GM23338 (cell line): Measurements from ENCODE around the gene EXOC7. TPM values are rescaled to one million over a fixed set of nuclear protein-coding genes. Genes with fewer than 3 reads are reported as not detected.

ENCODE experiments used
- ATAC-seq: fragments of 200-7000 bp; cut with Tn5 transposase; 3 replicates; pipeline ENCODE4 v1.9.1; 2020
- DNase-seq: peaks from one replicate; pipeline ENCODE4 v3.0.0-alpha.2; 2015; ENCODE audit warnings: low spot score
- H2AFZ ChIP-seq: fragments of 200-600 bp; sonication (generic); 2 replicates; pipeline ENCODE4 v1.8.0; 2016; ENCODE audit warnings: antibody characterized with exemption, mild to moderate bottlenecking, moderate library complexity
- H3F3A ChIP-seq: fragments of 200-600 bp; sonication (generic); replicated peaks from 2 replicates; pipeline ENCODE4 v1.8.0; 2017; ENCODE audit warnings: antibody characterized with exemption, mixed run types, low read depth
- H3K27ac ChIP-seq: fragments of 200-600 bp; sonication (generic); 2 replicates; pipeline ENCODE4 v1.6.1; 2016; ENCODE audit warnings: low read depth
- H3K27me3 ChIP-seq: fragments of 200-600 bp; sonication (generic); 2 replicates; pipeline ENCODE4 v1.8.0; 2016; ENCODE audit warnings: mild to moderate bottlenecking, mixed run types, moderate library complexity; ENCODE audit not compliant: insufficient read depth
- H3K36me3 ChIP-seq: fragments of 200-600 bp; sonication (generic); 2 replicates; pipeline ENCODE4 v1.8.0; 2016; ENCODE audit warnings: mild to moderate bottlenecking; ENCODE audit not compliant: insufficient read depth
- H3K4me1 ChIP-seq: fragments of 200-600 bp; sonication (generic); 2 replicates; pipeline ENCODE4 v1.8.0; 2016; ENCODE audit warnings: mild to moderate bottlenecking, moderate library complexity; ENCODE audit not compliant: insufficient read depth
- H3K4me2 ChIP-seq: fragments of 200-600 bp; sonication (generic); 2 replicates; pipeline ENCODE4 v1.7.1; 2017; ENCODE audit warnings: mixed run types
- H3K4me3 ChIP-seq: fragments of 200-600 bp; sonication (generic); 2 replicates; pipeline ENCODE4 v1.6.1; 2016; ENCODE audit warnings: mixed run types
- H3K79me2 ChIP-seq: fragments of 200-600 bp; sonication (generic); replicated peaks from 2 replicates; pipeline ENCODE4 v1.8.0; 2017; ENCODE audit warnings: mild to moderate bottlenecking; ENCODE audit not compliant: insufficient read depth
- H3K9me2 ChIP-seq: fragments of 200-600 bp; sonication (generic); 2 replicates; pipeline ENCODE4 v1.8.0; 2017; ENCODE audit not compliant: insufficient read depth
- H4K20me1 ChIP-seq: fragments of 200-600 bp; sonication (generic); replicated peaks from 2 replicates; pipeline ENCODE4 v1.8.0; 2017; ENCODE audit warnings: mild to moderate bottlenecking; ENCODE audit not compliant: insufficient read depth
- H3K27ac Mint-ChIP-seq: 2 replicates; pipeline ENCODE4 v1.8.0; 2020; ENCODE audit warnings: inconsistent platforms, mild to moderate bottlenecking, moderate library complexity, mixed read lengths
- H3K27me3 Mint-ChIP-seq: 3 replicates; pipeline ENCODE4 v1.8.0; 2022; ENCODE audit warnings: low read depth, mild to moderate bottlenecking, moderate library complexity, mixed read lengths, inconsistent platforms; ENCODE audit not compliant: insufficient read depth, poor library complexity
- H3K36me3 Mint-ChIP-seq: 3 replicates; pipeline ENCODE4 v1.8.0; 2021; ENCODE audit warnings: low read depth, mild to moderate bottlenecking, inconsistent platforms, moderate library complexity, mixed read lengths
- H3K4me1 Mint-ChIP-seq: 3 replicates; pipeline ENCODE4 v1.8.0; 2020; ENCODE audit warnings: mild to moderate bottlenecking, inconsistent platforms, mixed read lengths
- H3K4me3 Mint-ChIP-seq: 3 replicates; pipeline ENCODE4 v1.8.0; 2021; ENCODE audit warnings: moderate library complexity, mild to moderate bottlenecking, inconsistent platforms, mixed read lengths
- H3K9me3 Mint-ChIP-seq: 3 replicates; pipeline ENCODE4 v1.8.0; 2020; ENCODE audit warnings: moderate library complexity, mild to moderate bottlenecking, inconsistent platforms, mixed read lengths
- ETS1 ChIP-seq: IDR thresholded peaks from 2 replicates; pipeline ENCODE4 v1.6.1; 2016; ENCODE audit warnings: antibody characterized with exemption
- EZH2 ChIP-seq: fragments of 200-600 bp; sonication (generic); IDR thresholded peaks from one replicate; pipeline ENCODE4 v1.8.0; 2017; ENCODE audit warnings: antibody characterized with exemption, mild to moderate bottlenecking, low read depth; ENCODE audit not compliant: unreplicated experiment
- EZH2phosphoT487 ChIP-seq: fragments of 200-600 bp; sonication (generic); IDR thresholded peaks from one replicate; pipeline ENCODE4 v1.8.1; 2018; ENCODE audit warnings: antibody characterized with exemption; ENCODE audit not compliant: unreplicated experiment
- NANOG ChIP-seq: IDR thresholded peaks from 2 replicates; pipeline ENCODE4 v1.6.1; 2016; ENCODE audit warnings: antibody characterized with exemption, borderline replicate concordance
- POLR2AphosphoS5 ChIP-seq: IDR thresholded peaks from 2 replicates; pipeline ENCODE4 v1.6.1; 2016; ENCODE audit warnings: antibody characterized with exemption, low read depth
- STAT1 ChIP-seq: IDR thresholded peaks from one replicate; pipeline ENCODE4 v1.6.1; 2016; ENCODE audit warnings: antibody characterized with exemption; ENCODE audit not compliant: unreplicated experiment
- ZNF331 ChIP-seq: fragments of 250-450 bp; sonication (Bioruptor Pico); IDR thresholded peaks from 2 replicates; pipeline ENCODE4 v1.5.0; 2020; ENCODE audit warnings: low read depth, mild to moderate bottlenecking, moderate library complexity
- polyA plus RNA-seq: library from polyadenylated mRNA; unstranded; fragments of >200 nt; fragmentation: Nextera tagmentation; extraction: Ambion mirVana; gene quantifications from 2 replicates; pipeline ENCODE4 v1.2.1, GENCODE V29; 2016
- total RNA-seq: library from RNA; depleted of rRNA; stranded (reverse); fragments of >200 nt; shearing (Covaris generic); gene quantifications from 2 replicates; pipeline ENCODE4 v1.2.3, GENCODE V29; 2014
- TF ChIP-seq, protein P1 (sequence below), 2 experiments: fragments of 200-600 bp in 1 of 2; sonication (generic) in 1 of 2; conservative IDR thresholded peaks; 2 replicates each; pipeline versions ENCODE4 v1.5.1 to v1.6.1; 2016 to 2017; ENCODE audit warnings: antibody characterized with exemption in 2 of 2, low read depth in 2 of 2, mild to moderate bottlenecking in 2 of 2, moderate library complexity in 1 of 2
- TF ChIP-seq, protein P2 (sequence below): IDR thresholded peaks from one replicate; pipeline ENCODE4 v1.6.1; 2018; ENCODE audit warnings: antibody characterized with exemption; ENCODE audit not compliant: unreplicated experiment

The EXOC7 gene
- total and polyA plus RNA-seq, 2 experiments from 2014 or later, result 75.4 to 77.4 TPM

DNA sequence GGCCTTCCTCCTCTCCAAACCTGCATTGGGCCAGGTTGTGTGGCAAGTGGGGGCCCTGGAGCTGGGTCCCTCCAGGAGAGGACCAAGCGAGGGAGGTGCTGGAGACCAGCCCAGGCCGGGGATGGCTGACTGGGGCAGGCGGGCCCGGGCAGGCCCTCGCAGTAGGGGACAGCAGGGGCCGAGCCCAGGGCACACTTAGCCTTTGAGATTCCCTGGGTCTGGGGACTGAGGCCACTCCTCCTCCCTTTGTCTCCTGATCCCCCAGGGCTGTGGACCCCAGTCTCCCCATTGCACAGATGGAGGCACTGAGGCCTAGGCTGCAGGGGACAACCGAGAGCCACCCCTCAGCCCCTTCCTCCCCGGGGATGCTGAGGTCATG lies 32.2 kb upstream of the EXOC7 start:
- Histone ChIP-seq H3K36me3 (no peaks in the 10 kb centered on the region), H3K27ac (peak overlapping the region; percentile 93; the same call in 1 of the 2 replicates), H2AFZ (no peak overlapping the region), H3K9me2 (no peaks in the 10 kb centered on the region), H3K27me3 (peaks cover 81% of the 10 kb centered on the region), H3K4me2 (peak overlapping the region; percentile 91), H3K79me2 (no peaks in the 10 kb centered on the region), H3K4me1 (peaks cover 84% of the 10 kb centered on the region), H4K20me1 (no peaks in the 10 kb centered on the region), H3F3A (peaks cover 32% of the 10 kb centered on the region), H3K4me3 (peak overlapping the region; percentile 85)
- Mint-ChIP-seq H3K27ac (no peak overlapping the region), H3K27me3 (peaks cover 68% of the 10 kb centered on the region), H3K4me3 (peak overlapping the region; percentile 63; the same call in 2 of the 3 replicates), H3K36me3 (no peaks in the 10 kb centered on the region), H3K4me1 (peaks cover 67% of the 10 kb centered on the region), H3K9me3 (no peaks in the 10 kb centered on the region; the same call in 2 of the 3 replicates)
- peak; percentile 33 for TF ChIP-seq EZH2
- TF ChIP-seq, protein P1, sequence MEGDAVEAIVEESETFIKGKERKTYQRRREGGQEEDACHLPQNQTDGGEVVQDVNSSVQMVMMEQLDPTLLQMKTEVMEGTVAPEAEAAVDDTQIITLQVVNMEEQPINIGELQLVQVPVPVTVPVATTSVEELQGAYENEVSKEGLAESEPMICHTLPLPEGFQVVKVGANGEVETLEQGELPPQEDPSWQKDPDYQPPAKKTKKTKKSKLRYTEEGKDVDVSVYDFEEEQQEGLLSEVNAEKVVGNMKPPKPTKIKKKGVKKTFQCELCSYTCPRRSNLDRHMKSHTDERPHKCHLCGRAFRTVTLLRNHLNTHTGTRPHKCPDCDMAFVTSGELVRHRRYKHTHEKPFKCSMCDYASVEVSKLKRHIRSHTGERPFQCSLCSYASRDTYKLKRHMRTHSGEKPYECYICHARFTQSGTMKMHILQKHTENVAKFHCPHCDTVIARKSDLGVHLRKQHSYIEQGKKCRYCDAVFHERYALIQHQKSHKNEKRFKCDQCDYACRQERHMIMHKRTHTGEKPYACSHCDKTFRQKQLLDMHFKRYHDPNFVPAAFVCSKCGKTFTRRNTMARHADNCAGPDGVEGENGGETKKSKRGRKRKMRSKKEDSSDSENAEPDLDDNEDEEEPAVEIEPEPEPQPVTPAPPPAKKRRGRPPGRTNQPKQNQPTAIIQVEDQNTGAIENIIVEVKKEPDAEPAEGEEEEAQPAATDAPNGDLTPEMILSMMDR (conservative IDR thresholded peaks at IDR 0.05; ENCODE audit: low read depth in 2 of 2), result no peak
- ATAC-seq (peak; percentile 0; the same call in 1 of the 3 replicates), DNase-seq (peak; percentile 46)

DNA sequence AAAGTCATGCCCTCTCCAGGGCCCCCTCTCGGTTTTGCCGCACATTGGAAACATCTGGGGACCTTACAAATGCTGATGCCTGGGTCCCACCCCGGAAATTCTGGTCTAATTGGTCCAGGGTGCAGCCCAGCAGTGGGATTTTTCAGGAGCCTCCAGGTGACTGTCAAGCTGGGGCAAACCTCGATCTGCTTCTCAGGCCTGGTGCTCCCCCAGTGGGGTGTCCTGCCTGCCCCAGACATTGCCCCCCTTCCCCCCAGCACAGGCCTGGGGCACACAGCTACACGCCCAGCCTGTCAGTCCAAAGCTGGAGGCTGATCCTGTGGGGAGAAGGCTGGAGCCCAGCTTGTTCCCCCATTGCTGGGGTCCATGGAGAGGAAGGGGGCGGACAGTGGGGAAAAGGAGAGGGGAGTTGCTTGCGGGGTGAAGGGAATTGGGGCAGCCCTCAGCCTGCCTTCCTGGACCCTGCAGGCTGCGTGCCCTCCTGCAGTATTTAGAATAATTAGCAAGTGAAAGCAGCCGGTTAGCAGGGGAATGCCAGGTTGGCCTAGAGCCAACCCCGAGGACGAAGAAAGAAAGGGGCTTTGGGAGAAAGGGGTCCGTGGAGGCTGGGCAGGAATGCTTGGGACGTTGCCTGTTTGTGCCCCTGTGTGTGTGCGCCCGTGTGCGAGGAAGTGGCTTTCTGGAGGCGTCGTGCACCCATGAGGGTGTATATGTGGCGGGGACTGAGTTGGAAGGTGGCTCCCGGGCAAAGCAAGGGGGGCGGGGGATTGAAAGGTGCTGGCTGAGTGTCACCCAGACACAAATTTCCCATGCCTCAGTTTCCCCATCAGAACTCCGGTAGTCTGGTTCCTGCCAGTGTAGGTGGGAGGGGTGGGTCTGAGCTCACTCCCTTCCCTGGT lies 31.6 kb upstream of the EXOC7 start:
- Histone ChIP-seq H3K36me3 (no peaks in the 10 kb centered on the region), H3F3A (peaks cover 32% of the 10 kb centered on the region), H3K27me3 (peaks cover 81% of the 10 kb centered on the region), H3K4me2 (peak overlapping the region; percentile 91), H2AFZ (no peak overlapping the region), H3K4me3 (peak overlapping the region; percentile 85), H3K27ac (peak overlapping the region; percentile 93), H3K4me1 (peaks cover 86% of the 10 kb centered on the region), H4K20me1 (no peaks in the 10 kb centered on the region), H3K79me2 (no peaks in the 10 kb centered on the region), H3K9me2 (no peaks in the 10 kb centered on the region)
- Mint-ChIP-seq H3K4me3 (peak overlapping the region; percentile 63), H3K27me3 (peaks cover 68% of the 10 kb centered on the region), H3K27ac (peak overlapping the region; percentile 89), H3K4me1 (peaks cover 71% of the 10 kb centered on the region), H3K36me3 (no peaks in the 10 kb centered on the region), H3K9me3 (no peaks in the 10 kb centered on the region; the same call in 2 of the 3 replicates)
- ATAC-seq (peak; percentile 21), DNase-seq (peak; percentile 93)
- TF ChIP-seq EZH2phosphoT487 (no peak), POLR2AphosphoS5 (peak; percentile 21; the same call in 1 of the 2 replicates), ETS1 (no peak), NANOG (0 out of 2 replicates have a peak, but pooled peaks have one; percentile 32), ZNF331 (CRISPR knock-in tag) (no peak), STAT1 (no peak)
- TF ChIP-seq, protein P1 (conservative IDR thresholded peaks at IDR 0.05; ENCODE audit: low read depth in 2 of 2), result peak; percentile 27 to 33
- TF ChIP-seq, protein P2, sequence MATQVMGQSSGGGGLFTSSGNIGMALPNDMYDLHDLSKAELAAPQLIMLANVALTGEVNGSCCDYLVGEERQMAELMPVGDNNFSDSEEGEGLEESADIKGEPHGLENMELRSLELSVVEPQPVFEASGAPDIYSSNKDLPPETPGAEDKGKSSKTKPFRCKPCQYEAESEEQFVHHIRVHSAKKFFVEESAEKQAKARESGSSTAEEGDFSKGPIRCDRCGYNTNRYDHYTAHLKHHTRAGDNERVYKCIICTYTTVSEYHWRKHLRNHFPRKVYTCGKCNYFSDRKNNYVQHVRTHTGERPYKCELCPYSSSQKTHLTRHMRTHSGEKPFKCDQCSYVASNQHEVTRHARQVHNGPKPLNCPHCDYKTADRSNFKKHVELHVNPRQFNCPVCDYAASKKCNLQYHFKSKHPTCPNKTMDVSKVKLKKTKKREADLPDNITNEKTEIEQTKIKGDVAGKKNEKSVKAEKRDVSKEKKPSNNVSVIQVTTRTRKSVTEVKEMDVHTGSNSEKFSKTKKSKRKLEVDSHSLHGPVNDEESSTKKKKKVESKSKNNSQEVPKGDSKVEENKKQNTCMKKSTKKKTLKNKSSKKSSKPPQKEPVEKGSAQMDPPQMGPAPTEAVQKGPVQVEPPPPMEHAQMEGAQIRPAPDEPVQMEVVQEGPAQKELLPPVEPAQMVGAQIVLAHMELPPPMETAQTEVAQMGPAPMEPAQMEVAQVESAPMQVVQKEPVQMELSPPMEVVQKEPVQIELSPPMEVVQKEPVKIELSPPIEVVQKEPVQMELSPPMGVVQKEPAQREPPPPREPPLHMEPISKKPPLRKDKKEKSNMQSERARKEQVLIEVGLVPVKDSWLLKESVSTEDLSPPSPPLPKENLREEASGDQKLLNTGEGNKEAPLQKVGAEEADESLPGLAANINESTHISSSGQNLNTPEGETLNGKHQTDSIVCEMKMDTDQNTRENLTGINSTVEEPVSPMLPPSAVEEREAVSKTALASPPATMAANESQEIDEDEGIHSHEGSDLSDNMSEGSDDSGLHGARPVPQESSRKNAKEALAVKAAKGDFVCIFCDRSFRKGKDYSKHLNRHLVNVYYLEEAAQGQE, result no peak
